PC-3 (cell line): Measurements from ENCODE around the gene IL25.

ENCODE experiments used
- CTCF ChIP-seq: fragments of 300-600 bp; sonication (generic); conservative IDR thresholded peaks from 2 replicates; pipeline ENCODE4 v1.5.1; 2017; ENCODE audit warnings: antibody characterized with exemption, low read depth, mild to moderate bottlenecking, low read length
- EZH2phosphoT487 ChIP-seq: fragments of 300-600 bp; sonication (generic); IDR thresholded peaks from 2 replicates; pipeline ENCODE4 v1.6.1; 2018; ENCODE audit warnings: mild to moderate bottlenecking, antibody characterized with exemption, low read length, borderline replicate concordance

- TF ChIP-seq CTCF (peak; percentile 92), EZH2phosphoT487 (no peak)
Measured at GRCh38 chr14:23327947-23328744, 44.5 kb upstream of the IL25 start.
